HT1080 (cell line): ENCODE data around the gene SMPD2. TPM values are rescaled to one million over a fixed set of nuclear protein-coding genes. Genes with fewer than 3 reads are reported as not detected.

Experiments
- DNase-seq: peaks from one replicate; pipeline ENCODE4 v3.0.0-alpha.2; 2015; ENCODE audit warnings: low read depth
- polyA plus RNA-seq, 2 experiments: library from polyadenylated mRNA; depleted of rRNA; stranded (reverse); fragments of >200 nt; gene quantifications; 2 replicates each; pipeline ENCODE4 v1.2.3, GENCODE V29; 2015
- total RNA-seq: library from RNA; depleted of rRNA; stranded (reverse); fragments of >200 nt; shearing (Covaris generic); gene quantifications from 2 replicates; pipeline ENCODE4 v1.2.3, GENCODE V29; 2014; rRNA removed

The SMPD2 gene
- total RNA-seq = 14.9 and 15.4 TPM in 2 replicates
- 7.3 and 8.8 TPM in 2 replicates for polyA plus RNA-seq (2015; cell fraction: cytosol; rRNA removed)
- 17.7 and 18.1 TPM in 2 replicates for polyA plus RNA-seq (2015; cell fraction: nucleus; rRNA removed)

- peak; percentile 90 for DNase-seq
Observed at GRCh38 chr6:109440331-109441068, at the start of gene SMPD2, which contains the start of gene PPIL6. Gene SMPD2 (plus strand): TSS chr6:109440724. CDS start chr6:109441122, 398 bp downstream. Gene PPIL6 (minus strand): TSS chr6:109440628. CDS start chr6:109440590, 38 bp downstream.

GRCh38 chr6:109393157-109393885, 47.2 kb upstream of the SMPD2 start:
- DNase-seq = no peak

- DNase-seq = peak; percentile 69
Observed at GRCh38 chr6:109393886-109394281, 46.6 kb upstream of the SMPD2 start.

GRCh38 chr6:109396046-109396718, 44.3 kb upstream of the SMPD2 start:
- DNase-seq = no peak

- DNase-seq = no peak
Observed at GRCh38 chr6:109397020-109397419, 43.5 kb upstream of the SMPD2 start.

GRCh38 chr6:109406196-109406595, 34.3 kb upstream of the SMPD2 start:
- DNase-seq = peak; percentile 27

- DNase-seq = no peak
Observed at GRCh38 chr6:109411034-109411433, 29.5 kb upstream of the SMPD2 start.

- no peak for DNase-seq
Observed at GRCh38 chr6:109417646-109418045, 22.9 kb upstream of the SMPD2 start.

GRCh38 chr6:109420751-109421150, 19.8 kb upstream of the SMPD2 start:
- no peak for DNase-seq

- no peak for DNase-seq
Observed at GRCh38 chr6:109421184-109421583, 19.3 kb upstream of the SMPD2 start.

- DNase-seq = peak; percentile 17
Observed at GRCh38 chr6:109424946-109425345, 15.6 kb upstream of the SMPD2 start.

- no peak for DNase-seq
Observed at GRCh38 chr6:109428889-109429477, 11.5 kb upstream of the SMPD2 start.

- DNase-seq = no peak
Observed at GRCh38 chr6:109429496-109429895, 11.0 kb upstream of the SMPD2 start.

- DNase-seq = no peak
Observed at GRCh38 chr6:109434456-109434855, 6.1 kb upstream of the SMPD2 start.

GRCh38 chr6:109436041-109436440, 4.5 kb upstream of the SMPD2 start:
- DNase-seq = no peak

- peak; percentile 27 for DNase-seq
Observed at GRCh38 chr6:109441069-109441816, 719 bp downstream of the SMPD2 start.

GRCh38 chr6:109442393-109442924, 1.9 kb downstream of the SMPD2 start:
- no peak for DNase-seq

- DNase-seq = no peak
Observed at GRCh38 chr6:109443425-109443950, 3.0 kb downstream of the SMPD2 start.

- no peak for DNase-seq
Observed at GRCh38 chr6:109445382-109445781, 4.9 kb downstream of the SMPD2 start.

GRCh38 chr6:109446072-109446471, 5.5 kb downstream of the SMPD2 start:
- no peak for DNase-seq
